Measurements from ENCODE around the gene SAFB2. TPM values are rescaled to one million over a fixed set of nuclear protein-coding genes. Genes with fewer than 3 reads are reported as not detected.

SAFB2 gene
- total RNA-seq, 1 experiment from 2014 or later, result 86.9 TPM

GRCh38 chr19:5621945-5622464, 571 bp downstream of the SAFB2 start (continued):
- TF ChIP-seq REST (IDR thresholded peaks at IDR 0.05; ENCODE audit: low read depth) (no peak), CTCF (IDR thresholded peaks at IDR 0.05 in 2 of 3, conservative IDR thresholded peaks at IDR 0.05 in 1 of 3; ENCODE audit: borderline replicate concordance in 1 of 3, insufficient read depth in 1 of 3, low read depth in 2 of 3, low read length in 2 of 3) (no peak), ZNF274 (IDR thresholded peaks at IDR 0.05; ENCODE audit: low read depth, low read length) (no peak), ATF3 (IDR thresholded peaks at IDR 0.05) (no peak), SP1 (IDR thresholded peaks at IDR 0.05; ENCODE audit: low read depth) (no peak), TCF7L2 (IDR thresholded peaks at IDR 0.05; ENCODE audit: borderline replicate concordance, extremely low read depth, insufficient read depth, insufficient read length) (no peak)
